GM13977 (cell line): Measurements from ENCODE around the gene CTSW.

Experiments used
- DNase-seq: peaks from one replicate; pipeline ENCODE4 v3.0.0; 2012; ENCODE audit warnings: low spot score
- in situ Hi-C: fragments of 300-500 bp; cut with MboI; formaldehyde crosslinking; loops from one replicate; pipeline ENCODE4 v1.12.0; 2022; ENCODE audit warnings: low sequenced_read_pairs, low pct_unique_long_range_greater_than_20kb, mixed read lengths, inconsistent platforms; ENCODE audit not compliant: unreplicated experiment
- TF ChIP-seq, protein P1 (sequence below): IDR thresholded peaks from 2 replicates; pipeline ENCODE4 v1.5.1; 2012; ENCODE audit warnings: mild to moderate bottlenecking, control low read depth; ENCODE audit not compliant: insufficient read depth; ENCODE audit errors: extremely low read depth, missing control alignments

CTSW gene

DNA sequence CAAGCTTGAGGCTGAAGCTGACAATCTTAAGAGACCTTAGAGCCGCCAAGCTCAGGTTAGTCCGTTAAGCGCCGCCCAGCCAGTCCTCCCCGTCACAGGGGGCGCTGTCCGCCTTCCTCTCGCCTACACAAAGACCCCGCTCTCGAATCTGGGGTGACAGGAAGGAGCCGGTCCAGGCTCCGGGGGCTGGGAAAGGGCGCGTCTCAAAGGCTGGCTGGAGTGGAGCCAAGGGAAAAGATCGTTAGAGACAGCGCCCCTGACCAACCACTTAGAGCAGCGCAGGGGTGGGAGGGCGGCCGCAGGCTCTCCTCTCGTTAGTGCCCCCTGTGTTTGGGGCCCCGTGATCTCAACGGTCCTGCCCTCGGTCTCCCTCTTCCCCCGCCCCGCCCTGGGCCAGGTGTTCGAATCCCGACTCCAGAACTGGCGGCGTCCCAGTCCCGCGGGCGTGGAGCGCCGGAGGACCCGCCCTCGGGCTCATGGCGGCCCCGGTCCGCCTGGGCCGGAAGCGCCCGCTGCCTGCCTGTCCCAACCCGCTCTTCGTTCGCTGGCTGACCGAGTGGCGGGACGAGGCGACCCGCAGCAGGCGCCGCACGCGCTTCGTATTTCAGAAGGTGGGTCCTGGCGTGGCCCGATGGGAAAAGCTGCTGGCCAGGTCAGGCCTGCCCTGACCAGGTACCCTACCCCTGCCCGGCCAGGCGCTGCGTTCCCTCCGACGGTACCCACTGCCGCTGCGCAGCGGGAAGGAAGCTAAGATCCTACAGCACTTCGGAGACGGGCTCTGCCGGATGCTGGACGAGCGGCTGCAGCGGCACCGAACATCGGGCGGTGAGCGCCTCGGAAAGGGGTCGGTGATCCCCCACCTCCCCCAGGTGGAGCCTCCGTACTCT, 19.1 kb upstream of the CTSW start, which contains the start of gene MUS81:
TSS of gene MUS81 (plus strand) at position 156 of the 887 bp plus-strand sequence. CDS start at position 477, 321 bp downstream.
- in situ Hi-C loops, result no loop called here
- TF ChIP-seq, protein P1, sequence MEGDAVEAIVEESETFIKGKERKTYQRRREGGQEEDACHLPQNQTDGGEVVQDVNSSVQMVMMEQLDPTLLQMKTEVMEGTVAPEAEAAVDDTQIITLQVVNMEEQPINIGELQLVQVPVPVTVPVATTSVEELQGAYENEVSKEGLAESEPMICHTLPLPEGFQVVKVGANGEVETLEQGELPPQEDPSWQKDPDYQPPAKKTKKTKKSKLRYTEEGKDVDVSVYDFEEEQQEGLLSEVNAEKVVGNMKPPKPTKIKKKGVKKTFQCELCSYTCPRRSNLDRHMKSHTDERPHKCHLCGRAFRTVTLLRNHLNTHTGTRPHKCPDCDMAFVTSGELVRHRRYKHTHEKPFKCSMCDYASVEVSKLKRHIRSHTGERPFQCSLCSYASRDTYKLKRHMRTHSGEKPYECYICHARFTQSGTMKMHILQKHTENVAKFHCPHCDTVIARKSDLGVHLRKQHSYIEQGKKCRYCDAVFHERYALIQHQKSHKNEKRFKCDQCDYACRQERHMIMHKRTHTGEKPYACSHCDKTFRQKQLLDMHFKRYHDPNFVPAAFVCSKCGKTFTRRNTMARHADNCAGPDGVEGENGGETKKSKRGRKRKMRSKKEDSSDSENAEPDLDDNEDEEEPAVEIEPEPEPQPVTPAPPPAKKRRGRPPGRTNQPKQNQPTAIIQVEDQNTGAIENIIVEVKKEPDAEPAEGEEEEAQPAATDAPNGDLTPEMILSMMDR, result peak; percentile 86
- peak; percentile 95 for DNase-seq

DNA sequence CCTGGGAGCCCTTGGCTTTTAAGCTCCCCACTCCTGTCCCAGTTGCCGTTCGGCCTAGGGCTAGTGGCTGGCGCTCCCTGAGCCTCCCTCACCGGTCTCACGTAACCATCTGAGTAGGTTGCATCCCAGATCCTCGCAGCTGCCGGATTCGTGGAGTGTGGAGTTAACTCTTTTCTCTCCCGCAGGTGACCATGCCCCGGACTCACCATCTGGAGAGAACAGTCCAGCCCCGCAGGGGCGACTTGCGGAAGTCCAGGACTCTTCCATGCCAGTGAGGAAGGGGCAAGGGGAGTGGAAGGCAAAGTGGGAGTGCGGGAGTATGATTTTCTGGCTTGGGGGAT, 18.5 kb upstream of the CTSW start:
- TF ChIP-seq, protein P1, result no peak
- in situ Hi-C loops, result no loop called here
- no peak for DNase-seq

DNA sequence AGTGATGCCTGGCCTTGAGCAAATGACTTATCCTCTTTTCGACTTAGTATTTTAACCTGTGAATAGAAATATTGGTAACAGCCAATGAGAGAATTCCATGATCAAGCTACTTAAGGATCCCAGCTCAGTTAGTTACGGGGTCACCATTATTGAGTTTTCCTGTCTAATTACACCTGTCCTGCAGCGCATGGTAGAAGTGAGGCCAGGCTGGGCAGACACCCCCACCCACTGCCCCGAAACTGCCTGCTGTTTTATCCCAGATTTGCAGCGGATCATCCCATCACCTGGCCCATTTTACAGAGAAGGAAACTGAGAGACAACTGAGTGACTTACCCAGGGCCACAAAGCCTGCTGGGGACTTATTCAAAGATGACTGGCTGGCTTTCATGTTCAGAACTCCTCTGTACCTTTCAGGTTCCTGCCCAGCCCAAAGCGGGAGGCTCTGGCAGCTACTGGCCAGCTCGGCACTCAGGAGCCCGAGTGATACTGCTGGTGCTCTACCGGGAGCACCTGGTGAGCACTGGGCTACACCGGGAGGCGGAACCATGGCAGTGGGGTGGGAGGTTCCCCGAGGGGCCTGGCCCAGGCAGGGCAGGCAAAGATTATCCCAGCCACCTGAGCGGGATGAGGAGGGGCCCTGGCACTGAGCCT, 18.0 kb upstream of the CTSW start:
- DNase-seq, result no peak
- TF ChIP-seq, protein P1, result no peak
- in situ Hi-C loops, result no loop called here

DNA sequence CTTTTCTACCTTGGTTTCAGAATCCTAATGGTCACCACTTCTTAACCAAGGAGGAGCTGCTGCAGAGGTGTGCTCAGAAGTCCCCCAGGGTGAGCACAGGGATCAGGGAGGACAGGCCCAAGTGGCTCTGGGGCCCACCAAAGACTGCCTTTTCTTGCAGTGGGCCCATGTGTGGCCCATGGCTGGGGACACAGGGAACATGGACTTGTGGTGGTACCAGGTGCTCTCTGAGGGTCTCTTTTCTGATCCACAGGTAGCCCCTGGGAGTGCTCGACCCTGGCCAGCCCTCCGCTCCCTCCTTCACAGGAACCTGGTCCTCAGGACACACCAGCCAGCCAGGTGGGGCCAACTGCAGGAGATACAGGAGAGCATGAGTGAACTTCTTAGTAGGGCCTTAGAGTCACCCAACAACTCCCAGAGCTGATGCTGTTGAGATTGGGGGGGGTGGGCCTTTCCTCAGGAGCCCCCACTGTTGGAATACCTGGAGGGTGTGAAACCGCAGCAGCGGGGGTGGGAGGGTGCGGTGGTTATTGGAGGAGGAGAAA, 17.4 kb upstream of the CTSW start:
- DNase-seq, result no peak
- TF ChIP-seq, protein P1, result no peak
- in situ Hi-C loops, result no loop called here

DNA sequence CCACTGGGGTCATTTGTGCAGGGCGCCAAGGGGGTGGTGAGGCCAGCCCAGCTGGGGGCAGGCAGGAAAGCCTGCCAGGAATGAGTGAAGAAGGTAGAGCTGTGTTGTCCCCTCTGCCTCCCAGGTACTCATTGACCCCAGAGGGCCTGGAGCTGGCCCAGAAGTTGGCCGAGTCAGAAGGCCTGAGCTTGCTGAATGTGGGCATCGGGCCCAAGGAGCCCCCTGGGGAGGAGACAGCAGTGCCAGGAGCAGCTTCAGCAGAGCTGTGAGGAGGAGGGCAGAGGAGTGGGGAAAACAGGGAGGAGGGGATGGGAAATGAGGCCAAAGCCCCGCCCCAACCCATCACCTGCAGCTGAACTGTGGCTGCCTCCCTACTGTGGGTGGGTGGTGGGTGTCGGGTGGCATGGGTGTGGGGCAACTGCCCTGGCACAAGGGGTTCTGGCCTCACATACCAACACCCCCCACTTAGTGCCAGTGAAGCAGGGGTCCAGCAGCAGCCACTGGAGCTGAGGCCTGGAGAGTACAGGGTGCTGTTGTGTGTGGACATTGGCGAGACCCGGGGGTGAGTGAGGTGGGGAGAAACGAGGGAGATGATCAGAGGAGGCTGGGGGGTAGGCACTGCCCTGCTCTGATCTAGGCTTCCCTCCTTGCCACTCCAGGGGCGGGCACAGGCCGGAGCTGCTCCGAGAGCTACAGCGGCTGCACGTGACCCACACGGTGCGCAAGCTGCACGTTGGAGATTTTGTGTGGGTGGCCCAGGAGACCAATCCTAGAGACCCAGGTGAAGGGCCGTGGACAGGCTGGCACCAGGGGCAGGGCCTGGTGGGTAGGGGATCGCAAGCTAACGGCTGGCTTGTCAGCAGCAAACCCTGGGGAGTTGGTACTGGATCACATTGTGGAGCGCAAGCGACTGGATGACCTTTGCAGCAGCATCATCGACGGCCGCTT, 16.4 kb upstream of the CTSW start:
- DNase-seq, result no peak
- TF ChIP-seq, protein P1, result no peak
- in situ Hi-C loops, result no loop called here
